Measurements from ENCODE around the gene CCDC149.

- TF ChIP-seq POLR2AphosphoS5 (IDR thresholded peaks at IDR 0.05; ENCODE audit: insufficient read depth in 1 of 2, low read depth in 1 of 2) (no peak), CTCF (IDR thresholded peaks at IDR 0.05) (no peak)
Observed at GRCh38 chr4:24862073-24862751, 50.6 kb downstream of the CCDC149 start.

Measured in vagina (tissue), 2 donors.